WTC11 (cell line): ENCODE measurements around the gene AFG3L2. TPM values are rescaled to one million over a fixed set of nuclear protein-coding genes. Genes with fewer than 3 reads are reported as not detected.

ENCODE experiments used
- ATAC-seq: fragments of 200-7000 bp; cut with Tn5 transposase; 2 replicates; pipeline ENCODE4 v1.10.0; 2021; ENCODE audit warnings: mild to moderate bottlenecking, moderate library complexity
- CTCF ChIA-PET: fragments of 300-600 bp; sonication (Branson Sonifier 250); formaldehyde crosslinking; loops from one replicate; lab custom pipeline; 2021; ENCODE audit warnings: antibody characterized with exemption; lab: Charles Lee
- POLR2A ChIA-PET: fragments of 350-600 bp; sonication (Branson Sonifier 250); formaldehyde crosslinking; loops from one replicate; lab custom pipeline; 2021; ENCODE audit warnings: antibody characterized with exemption; lab: Charles Lee
- DNase-seq: peaks from one replicate; pipeline ENCODE4 v3.0.0; 2021; ENCODE audit warnings: low spot score
- H3K27ac Mint-ChIP-seq: 2 replicates; pipeline ENCODE4 v1.8.0; 2021; ENCODE audit warnings: mixed read lengths
- H3K27me3 Mint-ChIP-seq: 2 replicates; pipeline ENCODE4 v1.8.0; 2021; ENCODE audit warnings: low read depth, mild to moderate bottlenecking, moderate library complexity, mixed read lengths
- H3K36me3 Mint-ChIP-seq: 2 replicates; pipeline ENCODE4 v1.8.0; 2021; ENCODE audit warnings: mixed read lengths
- H3K4me1 Mint-ChIP-seq: 2 replicates; pipeline ENCODE4 v1.8.0; 2022; ENCODE audit warnings: mixed read lengths
- H3K4me3 Mint-ChIP-seq: 2 replicates; pipeline ENCODE4 v1.8.0; 2021; ENCODE audit warnings: mild to moderate bottlenecking, moderate library complexity, mixed read lengths
- H3K9me3 Mint-ChIP-seq: 2 replicates; pipeline ENCODE4 v1.8.0; 2021; ENCODE audit warnings: mixed read lengths
- AR ChIP-seq: fragments of 250-450 bp; sonication (Bioruptor Pico); IDR thresholded peaks from 2 replicates; pipeline ENCODE4 v1.9.0; 2021; ENCODE audit warnings: mild to moderate bottlenecking
- ATF2 ChIP-seq: sonication (generic); formaldehyde crosslinking; IDR thresholded peaks from 2 replicates; pipeline ENCODE4 v1.8.1; 2022; ENCODE audit warnings: low read depth, missing genetic modification reagents, borderline replicate concordance
- CREB1 ChIP-seq: sonication (generic); formaldehyde crosslinking; IDR thresholded peaks from 2 replicates; pipeline ENCODE4 v1.8.0; 2023; ENCODE audit warnings: mild to moderate bottlenecking, missing genetic modification reagents
- CTCF ChIP-seq: fragments of 200-600 bp; IDR thresholded peaks from 2 replicates; pipeline ENCODE4 v1.8.0; 2022; ENCODE audit warnings: antibody characterized with exemption
- ERG ChIP-seq: fragments of 250-450 bp; sonication (Bioruptor Pico); IDR thresholded peaks from 2 replicates; pipeline ENCODE4 v1.8.0; 2021; ENCODE audit warnings: mild to moderate bottlenecking
- FOXK1 ChIP-seq: sonication (generic); formaldehyde crosslinking; IDR thresholded peaks from 2 replicates; pipeline ENCODE4 v1.8.0; 2022; ENCODE audit warnings: mild to moderate bottlenecking, moderate library complexity, missing genetic modification reagents
- IRF1 ChIP-seq: sonication (generic); formaldehyde crosslinking; IDR thresholded peaks from 2 replicates; pipeline ENCODE4 v1.8.0; 2023; ENCODE audit warnings: missing genetic modification reagents
- MLX ChIP-seq: sonication (generic); formaldehyde crosslinking; IDR thresholded peaks from 2 replicates; pipeline ENCODE4 v1.8.1; 2023; ENCODE audit warnings: mild to moderate bottlenecking, missing genetic modification reagents, moderate library complexity
- MXD4 ChIP-seq: fragments of 250-450 bp; sonication (Bioruptor Pico); IDR thresholded peaks from 2 replicates; pipeline ENCODE4 v1.8.0; 2021; ENCODE audit warnings: mild to moderate bottlenecking, moderate library complexity, borderline replicate concordance
- PREB ChIP-seq: sonication (generic); formaldehyde crosslinking; IDR thresholded peaks from 2 replicates; pipeline ENCODE4 v1.8.1; 2022; ENCODE audit warnings: mild to moderate bottlenecking, missing genetic modification reagents, moderate library complexity, borderline replicate concordance
- SMAD4 ChIP-seq: sonication (generic); formaldehyde crosslinking; IDR thresholded peaks from 2 replicates; pipeline ENCODE4 v1.8.0; 2022; ENCODE audit warnings: mild to moderate bottlenecking, missing genetic modification reagents
- USF2 ChIP-seq: sonication (generic); formaldehyde crosslinking; IDR thresholded peaks from 2 replicates; pipeline ENCODE4 v1.8.1; 2023; ENCODE audit warnings: mild to moderate bottlenecking, missing genetic modification reagents, moderate library complexity
- ZNF219 ChIP-seq: sonication (generic); formaldehyde crosslinking; IDR thresholded peaks from 2 replicates; pipeline ENCODE4 v1.8.0; 2023; ENCODE audit warnings: missing genetic modification reagents, mild to moderate bottlenecking, borderline replicate concordance
- ZNF512 ChIP-seq: sonication (generic); formaldehyde crosslinking; IDR thresholded peaks from 2 replicates; pipeline ENCODE4 v1.8.1; 2022; ENCODE audit warnings: missing genetic modification reagents, borderline replicate concordance
- ZNF532 ChIP-seq: fragments of 250-450 bp; sonication (Bioruptor Pico); IDR thresholded peaks from 2 replicates; pipeline ENCODE4 v1.9.0; 2021; ENCODE audit warnings: mild to moderate bottlenecking, borderline replicate concordance
- total RNA-seq: library from RNA; stranded (reverse); gene quantifications from 3 replicates; pipeline ENCODE4 v1.2.3, GENCODE V29; 2021

Gene AFG3L2
- total RNA-seq, 1 experiment from 2014 or later, result 109 TPM

- TF ChIP-seq AR (CRISPR knock-in tag) (no peak), ZNF512 (no peak)
Observed at GRCh38 chr18:12410081-12410481, 33.1 kb upstream of the AFG3L2 start (continued).

GRCh38 chr18:12409469-12409868 lies 32.4 kb upstream of the AFG3L2 start:
- Mint-ChIP-seq H3K9me3 (no peaks in the 10 kb centered on the region), H3K4me1 (peaks cover 20% of the 10 kb centered on the region), H3K4me3 (no peak overlapping the region), H3K27me3 (peaks cover 32% of the 10 kb centered on the region), H3K27ac (no peak overlapping the region), H3K36me3 (no peaks in the 10 kb centered on the region)
- CTCF ChIA-PET, result interaction anchor here (0.7 kb wide), 1 partner anchor 32 kb away, joined by 3 read pairs; no protein-coding TSS in a partner anchor
- ATAC-seq, result no peak
- POLR2A ChIA-PET, result no interaction called here
- DNase-seq, result no peak
- no peak for TF ChIP-seq USF2 (CRISPR knock-in tag)
- TF ChIP-seq SMAD4 (CRISPR knock-in tag), result no peak
- TF ChIP-seq MLX (CRISPR knock-in tag), result no peak
- no peak for TF ChIP-seq CREB1 (CRISPR knock-in tag)
- TF ChIP-seq IRF1 (CRISPR knock-in tag), result no peak
- TF ChIP-seq FOXK1 (CRISPR knock-in tag), result no peak
- no peak for TF ChIP-seq ATF2 (CRISPR knock-in tag)
- no peak for TF ChIP-seq MXD4
- TF ChIP-seq PREB, result no peak
- no peak for TF ChIP-seq CTCF
- no peak for TF ChIP-seq ZNF219 (CRISPR knock-in tag)
- TF ChIP-seq ZNF532 (CRISPR knock-in tag), result no peak
- TF ChIP-seq ERG (CRISPR knock-in tag), result no peak
